Smooth muscle cell (in vitro differentiated cells): Measurements from ENCODE around the gene TMEM218. TPM values are rescaled to one million over a fixed set of nuclear protein-coding genes. Genes with fewer than 3 reads are reported as not detected.
A peak's percentile ranks its signal among the peaks of the same experiment; 100 is the strongest.

Source experiments
- DNase-seq: peaks from one replicate; lab custom pipeline; 2025; ENCODE audit not compliant: unreplicated experiment; lab: John Stamatoyannopoulos, UW
- H2AFZ ChIP-seq: fragments of 200-600 bp; sonication (generic); 2 replicates; pipeline ENCODE4 v1.6.0; 2016; ENCODE audit warnings: antibody characterized with exemption, low read depth, mild to moderate bottlenecking
- H3F3A ChIP-seq: fragments of 200-600 bp; sonication (generic); 2 replicates; pipeline ENCODE4 v1.6.0; 2017; ENCODE audit warnings: antibody characterized with exemption, low read depth
- H3K27ac ChIP-seq: fragments of 200-600 bp; sonication (generic); 2 replicates; pipeline ENCODE4 v1.5.1; 2016; ENCODE audit warnings: low read depth, mild to moderate bottlenecking
- H3K27me3 ChIP-seq: fragments of 200-600 bp; sonication (generic); 2 replicates; pipeline ENCODE4 v1.6.1; 2016; ENCODE audit warnings: low read depth, mild to moderate bottlenecking
- H3K36me3 ChIP-seq: fragments of 200-600 bp; sonication (generic); 2 replicates; pipeline ENCODE4 v1.5.1; 2016; ENCODE audit warnings: low read depth
- H3K4me1 ChIP-seq: fragments of 200-600 bp; sonication (generic); 2 replicates; pipeline ENCODE4 v1.5.1; 2016; ENCODE audit warnings: low read depth
- H3K4me2 ChIP-seq: fragments of 200-600 bp; sonication (generic); 2 replicates; pipeline ENCODE4 v1.6.0; 2016; ENCODE audit warnings: mild to moderate bottlenecking
- H3K4me3 ChIP-seq: fragments of 200-600 bp; sonication (generic); 2 replicates; pipeline ENCODE4 v1.5.1; 2016; ENCODE audit warnings: mild to moderate bottlenecking
- H3K79me2 ChIP-seq: fragments of 200-600 bp; sonication (generic); 2 replicates; pipeline ENCODE4 v1.6.0; 2016; ENCODE audit warnings: low read depth, mild to moderate bottlenecking
- H3K9ac ChIP-seq: fragments of 200-600 bp; sonication (generic); 2 replicates; pipeline ENCODE4 v1.6.0; 2016; ENCODE audit warnings: low read depth
- H3K9me3 ChIP-seq: fragments of 200-600 bp; sonication (generic); replicated peaks from 2 replicates; pipeline ENCODE4 v1.5.1; 2016; ENCODE audit warnings: low read depth
- H4K20me1 ChIP-seq: fragments of 200-600 bp; sonication (generic); 2 replicates; pipeline ENCODE4 v1.6.0; 2016; ENCODE audit warnings: low read depth
- WGBS: methylation state at CpG from one replicate; pipeline ENCODE4 v1.1.7; 2016; ENCODE audit warnings: low lambda C conversion rate; 5-methylcytosine and 5-hydroxymethylcytosine counted together
- polyA plus RNA-seq: library from polyadenylated mRNA; unstranded; fragments of >200 nt; fragmentation: Nextera tagmentation; extraction: Ambion mirVana; gene quantifications from 2 replicates; pipeline ENCODE4 v1.2.1, GENCODE V29; 2016
- total RNA-seq: library from RNA; depleted of rRNA; stranded (reverse); fragments of >200 nt; gene quantifications from 2 replicates; pipeline ENCODE4 v1.2.3, GENCODE V29; 2014
- TF ChIP-seq, protein P1 (sequence below): fragments of 200-600 bp; sonication (generic); IDR thresholded peaks from 2 replicates; pipeline ENCODE4 v1.5.1; 2017; ENCODE audit warnings: borderline replicate concordance, mild to moderate bottlenecking, antibody characterized with exemption; ENCODE audit not compliant: insufficient read depth, poor library complexity, severe bottlenecking

Gene TMEM218
- total and polyA plus RNA-seq, 2 experiments from 2014 or later, result 22.1 to 30.7 TPM

DNA sequence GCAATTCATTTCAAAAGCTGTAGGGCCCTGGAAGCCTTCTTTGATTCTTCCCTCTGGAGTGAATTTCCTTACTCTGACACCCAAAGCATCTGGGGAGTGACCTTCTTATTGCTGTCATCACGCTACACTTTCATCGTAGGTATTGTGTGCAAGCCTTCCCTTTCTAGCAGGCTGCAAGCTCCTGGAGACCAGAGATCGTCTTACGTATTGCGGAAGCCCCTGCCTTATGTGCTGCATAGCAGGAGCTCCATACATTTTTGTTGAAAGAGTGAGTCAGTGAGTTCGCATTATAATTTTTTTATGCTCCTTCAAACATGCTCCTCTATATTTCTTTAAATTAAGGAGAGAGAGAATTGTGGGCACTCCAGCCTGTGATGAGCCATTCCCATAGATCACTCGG lies 21.2 kb upstream of the TMEM218 start:
- Histone ChIP-seq H3K4me2 (no peak overlapping the region), H4K20me1 (no peaks in the 10 kb centered on the region), H3F3A (no peaks in the 10 kb centered on the region), H3K9ac (no peak overlapping the region), H3K36me3 (no peaks in the 10 kb centered on the region), H2AFZ (no peak overlapping the region), H3K9me3 (no peaks in the 10 kb centered on the region), H3K79me2 (no peaks in the 10 kb centered on the region), H3K27ac (no peak overlapping the region), H3K4me1 (peaks cover 6% of the 10 kb centered on the region), H3K27me3 (no peaks in the 10 kb centered on the region), H3K4me3 (no peak overlapping the region)
- TF ChIP-seq, protein P1, sequence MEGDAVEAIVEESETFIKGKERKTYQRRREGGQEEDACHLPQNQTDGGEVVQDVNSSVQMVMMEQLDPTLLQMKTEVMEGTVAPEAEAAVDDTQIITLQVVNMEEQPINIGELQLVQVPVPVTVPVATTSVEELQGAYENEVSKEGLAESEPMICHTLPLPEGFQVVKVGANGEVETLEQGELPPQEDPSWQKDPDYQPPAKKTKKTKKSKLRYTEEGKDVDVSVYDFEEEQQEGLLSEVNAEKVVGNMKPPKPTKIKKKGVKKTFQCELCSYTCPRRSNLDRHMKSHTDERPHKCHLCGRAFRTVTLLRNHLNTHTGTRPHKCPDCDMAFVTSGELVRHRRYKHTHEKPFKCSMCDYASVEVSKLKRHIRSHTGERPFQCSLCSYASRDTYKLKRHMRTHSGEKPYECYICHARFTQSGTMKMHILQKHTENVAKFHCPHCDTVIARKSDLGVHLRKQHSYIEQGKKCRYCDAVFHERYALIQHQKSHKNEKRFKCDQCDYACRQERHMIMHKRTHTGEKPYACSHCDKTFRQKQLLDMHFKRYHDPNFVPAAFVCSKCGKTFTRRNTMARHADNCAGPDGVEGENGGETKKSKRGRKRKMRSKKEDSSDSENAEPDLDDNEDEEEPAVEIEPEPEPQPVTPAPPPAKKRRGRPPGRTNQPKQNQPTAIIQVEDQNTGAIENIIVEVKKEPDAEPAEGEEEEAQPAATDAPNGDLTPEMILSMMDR, result no peak
- WGBS, result 88% methylated on average over 7 of the region's 7 CpGs
- no peak for DNase-seq

DNA sequence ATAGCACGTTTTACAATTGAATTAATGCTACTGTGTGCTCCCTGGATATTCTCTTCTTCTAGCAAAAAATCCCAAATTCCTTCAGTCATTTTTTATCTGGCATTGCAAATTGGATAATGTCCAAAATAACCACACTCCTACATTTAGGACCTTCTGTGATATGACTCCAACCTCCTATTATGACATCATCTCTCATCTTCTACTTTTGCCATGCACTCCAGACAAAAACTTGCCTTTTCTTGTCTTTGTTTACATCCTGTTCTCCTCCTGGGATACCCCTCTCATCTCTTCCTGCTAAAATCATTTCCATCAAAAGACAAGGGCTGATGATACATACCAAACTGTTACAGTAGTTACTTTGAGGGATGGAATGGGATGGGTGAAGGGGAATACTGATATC lies 20.6 kb upstream of the TMEM218 start:
- 77% methylated on average over 1 of the region's 1 CpG for WGBS
- Histone ChIP-seq H3K36me3 (no peaks in the 10 kb centered on the region), H3F3A (no peaks in the 10 kb centered on the region), H3K4me2 (no peak overlapping the region), H3K27ac (no peak overlapping the region), H3K4me3 (no peak overlapping the region), H2AFZ (no peak overlapping the region), H3K9me3 (no peaks in the 10 kb centered on the region), H3K9ac (no peak overlapping the region), H3K4me1 (peaks cover 6% of the 10 kb centered on the region), H3K27me3 (no peaks in the 10 kb centered on the region), H4K20me1 (no peaks in the 10 kb centered on the region), H3K79me2 (no peaks in the 10 kb centered on the region)
- TF ChIP-seq, protein P1, result no peak
- DNase-seq, result no peak

DNA sequence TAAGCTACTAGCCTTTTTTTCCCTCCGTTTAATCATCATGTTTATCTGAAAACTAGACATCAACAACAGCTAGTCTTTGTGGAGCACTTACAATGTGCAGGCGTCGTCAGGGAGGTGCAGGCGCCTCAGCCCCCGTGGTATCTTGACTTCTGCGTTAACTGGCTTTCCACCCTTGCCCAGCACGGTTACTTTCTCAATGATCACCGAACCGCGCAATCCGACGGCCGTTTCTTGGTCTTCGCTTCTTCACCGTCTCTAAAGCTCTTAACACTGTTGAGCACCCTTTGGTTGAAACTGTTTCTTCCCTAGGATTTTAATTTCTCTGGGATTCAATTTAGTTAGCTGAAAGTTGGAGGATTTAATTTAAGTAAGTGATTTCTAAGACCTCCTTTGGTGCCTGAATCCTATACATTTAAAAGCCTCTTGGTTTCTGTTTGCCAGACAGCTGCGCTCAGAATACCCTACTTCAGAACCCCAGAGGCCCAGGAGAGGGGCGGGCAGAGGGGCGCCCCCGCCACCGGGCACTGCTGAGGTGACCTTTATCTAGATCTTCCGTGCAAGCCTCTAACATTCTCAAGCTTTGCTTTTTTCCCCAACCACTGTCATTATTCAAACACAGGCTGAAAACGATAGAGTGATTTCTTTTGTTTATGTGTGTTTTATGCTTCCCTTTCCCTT lies 18.0 kb upstream of the TMEM218 start:
- H4K20me1 ChIP-seq, result no peaks in the 10 kb centered on the region
- H3K79me2 ChIP-seq, result no peaks in the 10 kb centered on the region
- H3K36me3 ChIP-seq, result no peaks in the 10 kb centered on the region
- WGBS, result 79% methylated on average over 22 of the region's 22 CpGs
- H3K9me3 ChIP-seq, result no peaks in the 10 kb centered on the region
- TF ChIP-seq, protein P1, result no peak
- H3F3A ChIP-seq, result no peaks in the 10 kb centered on the region
- H3K4me1 ChIP-seq, result peaks cover 6% of the 10 kb centered on the region
- H3K9ac ChIP-seq, result no peak overlapping the region
- peak overlapping the region; percentile 17 for H3K4me2 ChIP-seq
- no peak overlapping the region for H2AFZ ChIP-seq
- no peak overlapping the region for H3K4me3 ChIP-seq
- H3K27me3 ChIP-seq, result no peaks in the 10 kb centered on the region
- H3K27ac ChIP-seq, result no peak overlapping the region
- no peak for DNase-seq

DNA sequence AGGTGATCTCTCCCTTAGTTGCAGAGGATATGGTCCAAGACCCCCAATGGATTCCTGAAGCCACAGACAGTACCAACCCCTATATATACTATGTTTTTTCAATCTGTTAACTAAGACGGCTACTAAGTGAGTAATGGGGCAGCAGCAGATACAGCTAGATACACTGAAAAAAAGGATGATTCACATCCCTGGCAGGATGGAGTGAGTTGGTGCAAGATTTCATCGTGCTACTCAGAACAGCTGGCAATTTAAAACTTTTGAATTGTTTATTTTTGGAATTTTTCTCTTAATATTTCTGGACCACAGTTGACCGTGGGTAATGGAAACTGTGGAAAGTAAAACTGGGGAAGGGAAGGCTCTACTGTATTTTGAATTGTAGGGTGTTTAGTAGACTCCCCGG lies 17.0 kb upstream of the TMEM218 start:
- WGBS, result 45% methylated on average over 4 of the region's 4 CpGs

More for the DNA sequence above, 17.0 kb upstream of the TMEM218 start:
- Histone ChIP-seq H2AFZ (no peak overlapping the region), H3K27ac (peak overlapping the region; percentile 15), H3K79me2 (no peaks in the 10 kb centered on the region), H3K4me2 (peak overlapping the region; percentile 17), H4K20me1 (no peaks in the 10 kb centered on the region), H3F3A (no peaks in the 10 kb centered on the region), H3K4me3 (no peak overlapping the region), H3K27me3 (no peaks in the 10 kb centered on the region), H3K36me3 (no peaks in the 10 kb centered on the region), H3K9me3 (no peaks in the 10 kb centered on the region), H3K4me1 (peaks cover 6% of the 10 kb centered on the region), H3K9ac (no peak overlapping the region)
- TF ChIP-seq, protein P1, result no peak
- no peak for DNase-seq
